ENCODE data around the gene MB21D2.

DNA sequence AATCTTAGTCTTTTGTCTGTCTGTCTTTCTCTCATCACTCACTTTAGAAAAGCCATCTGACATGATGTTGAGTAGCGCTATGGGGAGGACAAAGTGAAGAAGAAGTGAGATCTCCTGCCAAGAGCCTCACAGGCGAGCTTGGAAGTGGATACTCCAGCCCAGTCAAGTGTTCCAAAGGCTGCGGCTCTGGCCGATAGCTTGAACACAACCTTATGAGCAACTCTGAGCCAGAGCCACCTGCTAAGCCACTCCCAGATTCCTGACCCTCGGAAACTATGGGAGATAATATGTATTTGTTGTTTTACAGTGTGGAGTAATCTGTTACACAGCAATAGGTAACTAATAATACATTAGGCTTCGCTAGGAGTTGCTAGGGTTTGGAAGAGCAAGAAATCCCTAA is 76.2 kb downstream of the MB21D2 start:
- TF ChIP-seq, protein P1, sequence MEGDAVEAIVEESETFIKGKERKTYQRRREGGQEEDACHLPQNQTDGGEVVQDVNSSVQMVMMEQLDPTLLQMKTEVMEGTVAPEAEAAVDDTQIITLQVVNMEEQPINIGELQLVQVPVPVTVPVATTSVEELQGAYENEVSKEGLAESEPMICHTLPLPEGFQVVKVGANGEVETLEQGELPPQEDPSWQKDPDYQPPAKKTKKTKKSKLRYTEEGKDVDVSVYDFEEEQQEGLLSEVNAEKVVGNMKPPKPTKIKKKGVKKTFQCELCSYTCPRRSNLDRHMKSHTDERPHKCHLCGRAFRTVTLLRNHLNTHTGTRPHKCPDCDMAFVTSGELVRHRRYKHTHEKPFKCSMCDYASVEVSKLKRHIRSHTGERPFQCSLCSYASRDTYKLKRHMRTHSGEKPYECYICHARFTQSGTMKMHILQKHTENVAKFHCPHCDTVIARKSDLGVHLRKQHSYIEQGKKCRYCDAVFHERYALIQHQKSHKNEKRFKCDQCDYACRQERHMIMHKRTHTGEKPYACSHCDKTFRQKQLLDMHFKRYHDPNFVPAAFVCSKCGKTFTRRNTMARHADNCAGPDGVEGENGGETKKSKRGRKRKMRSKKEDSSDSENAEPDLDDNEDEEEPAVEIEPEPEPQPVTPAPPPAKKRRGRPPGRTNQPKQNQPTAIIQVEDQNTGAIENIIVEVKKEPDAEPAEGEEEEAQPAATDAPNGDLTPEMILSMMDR (IDR thresholded peaks at IDR 0.05): no peak
- TF ChIP-seq POLR2A (IDR thresholded peaks at IDR 0.05) (no peak), EP300 (IDR thresholded peaks at IDR 0.05) (no peak)
